ENCODE results near the gene HOXD9.

- TF ChIP-seq YY1 (IDR thresholded peaks at IDR 0.05; ENCODE audit: insufficient read depth, insufficient read length): no peak
- no peak for TF ChIP-seq ZNF274 (IDR thresholded peaks at IDR 0.05; ENCODE audit: low read depth, low read length)
- TF ChIP-seq SUZ12 (IDR thresholded peaks at IDR 0.05; ENCODE audit: extremely low read depth, insufficient read depth, insufficient read length): no peak
Observed at GRCh38 chr2:176109946-176110345, 12.6 kb upstream of the HOXD9 start.
